T-helper 1 cell treated with Interleukin-12 subunit alpha and Interleukin-12 subunit beta and Interleukin-4 antibody, amounts not matched to agents 30 ng/mL and 1 ng/mL, for 36 hours (primary cell): Measurements from ENCODE around the gene RTN3. TPM values are rescaled to one million over a fixed set of nuclear protein-coding genes. Genes with fewer than 3 reads are reported as not detected.

Experiments
- intact Hi-C: fragments of 100-400 bp; cut with micrococcal nuclease; formaldehyde crosslinking; loops from one replicate; pipeline ENCODE4 v1.15.1; 2024
- total RNA-seq: library from RNA; stranded (reverse); gene quantifications from 2 replicates; pipeline ENCODE4 v1.2.3, GENCODE V29; 2022

RTN3 gene
- total RNA-seq, 1 donor from 2014 or later, result 63.9 TPM

DNA sequence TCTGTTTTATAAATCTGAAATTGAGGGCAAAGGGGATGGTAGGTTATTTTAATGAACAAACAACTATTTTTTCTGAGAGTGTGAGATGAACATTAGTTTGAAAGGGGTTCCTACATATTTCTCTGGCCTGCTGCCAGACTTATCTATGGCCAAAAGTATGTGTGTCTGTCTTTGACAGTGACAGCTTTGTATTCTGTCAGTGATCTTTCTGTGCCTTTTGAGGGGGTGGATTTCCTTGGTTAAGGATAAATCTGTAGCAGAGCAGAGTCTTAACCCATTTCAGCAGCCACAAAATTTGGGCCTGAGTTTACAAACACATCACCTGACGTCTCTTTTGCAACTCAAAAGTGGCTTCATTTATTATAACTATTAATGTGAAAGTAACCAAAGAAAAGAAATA is 56.4 kb downstream of the RTN3 start:
- intact Hi-C loops, result loop anchor here (1.0 kb wide), 5 partner anchors 55 to 702 kb away; partner anchors contain the start of gene ATL3

- intact Hi-C loops, result loop anchor here (1.0 kb wide), 5 partner anchors 57 to 704 kb away; partner anchors contain the start of gene ATL3
These were observed 57.5 kb downstream of the RTN3 start for GRCh38 chr11:63738720-63739360.

- intact Hi-C loops, result loop anchor here (1.0 kb wide), 1 partner anchor 403 kb away; no protein-coding TSS in a partner anchor
These were observed 64.2 kb downstream of the RTN3 start for GRCh38 chr11:63745304-63746170.

DNA sequence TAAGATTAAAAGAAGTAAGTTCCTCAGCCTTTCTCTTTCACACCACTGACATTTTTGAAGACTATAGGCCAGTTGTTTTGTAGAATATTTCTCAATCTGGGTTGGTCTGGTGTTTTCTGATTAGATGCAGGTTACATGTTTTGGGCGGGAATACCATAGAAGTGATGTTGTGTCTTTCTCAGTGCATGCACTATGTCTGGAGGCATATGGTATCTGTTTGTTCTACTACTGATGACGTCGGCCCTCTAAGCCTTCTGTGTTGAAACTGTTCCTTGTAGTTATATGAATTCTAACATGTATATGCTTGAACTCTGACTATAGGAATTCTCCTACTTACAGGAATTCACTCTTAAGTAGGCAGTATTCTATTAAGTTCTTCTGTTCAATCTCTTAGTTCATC is 65.7 kb downstream of the RTN3 start:
- intact Hi-C loops, result no loop called here

- intact Hi-C loops, result no loop called here
These were observed 68.3 kb downstream of the RTN3 start for GRCh38 chr11:63749624-63750023.

- intact Hi-C loops, result no loop called here
These were observed 75.8 kb downstream of the RTN3 start for GRCh38 chr11:63756919-63757761.

GRCh38 chr11:63760487-63761079 is 79.3 kb downstream of the RTN3 start:
- intact Hi-C loops, result no loop called here

GRCh38 chr11:63761188-63761587 is 79.9 kb downstream of the RTN3 start:
- intact Hi-C loops, result no loop called here

GRCh38 chr11:63761931-63762653 is 80.8 kb downstream of the RTN3 start:
- intact Hi-C loops, result no loop called here

- intact Hi-C loops, result no loop called here
These were observed 81.6 kb downstream of the RTN3 start for GRCh38 chr11:63762654-63763495.

GRCh38 chr11:63763496-63764339 is 82.4 kb downstream of the RTN3 start:
- intact Hi-C loops, result no loop called here

- intact Hi-C loops, result no loop called here
These were observed 83.0 kb downstream of the RTN3 start for GRCh38 chr11:63764340-63764678.

DNA sequence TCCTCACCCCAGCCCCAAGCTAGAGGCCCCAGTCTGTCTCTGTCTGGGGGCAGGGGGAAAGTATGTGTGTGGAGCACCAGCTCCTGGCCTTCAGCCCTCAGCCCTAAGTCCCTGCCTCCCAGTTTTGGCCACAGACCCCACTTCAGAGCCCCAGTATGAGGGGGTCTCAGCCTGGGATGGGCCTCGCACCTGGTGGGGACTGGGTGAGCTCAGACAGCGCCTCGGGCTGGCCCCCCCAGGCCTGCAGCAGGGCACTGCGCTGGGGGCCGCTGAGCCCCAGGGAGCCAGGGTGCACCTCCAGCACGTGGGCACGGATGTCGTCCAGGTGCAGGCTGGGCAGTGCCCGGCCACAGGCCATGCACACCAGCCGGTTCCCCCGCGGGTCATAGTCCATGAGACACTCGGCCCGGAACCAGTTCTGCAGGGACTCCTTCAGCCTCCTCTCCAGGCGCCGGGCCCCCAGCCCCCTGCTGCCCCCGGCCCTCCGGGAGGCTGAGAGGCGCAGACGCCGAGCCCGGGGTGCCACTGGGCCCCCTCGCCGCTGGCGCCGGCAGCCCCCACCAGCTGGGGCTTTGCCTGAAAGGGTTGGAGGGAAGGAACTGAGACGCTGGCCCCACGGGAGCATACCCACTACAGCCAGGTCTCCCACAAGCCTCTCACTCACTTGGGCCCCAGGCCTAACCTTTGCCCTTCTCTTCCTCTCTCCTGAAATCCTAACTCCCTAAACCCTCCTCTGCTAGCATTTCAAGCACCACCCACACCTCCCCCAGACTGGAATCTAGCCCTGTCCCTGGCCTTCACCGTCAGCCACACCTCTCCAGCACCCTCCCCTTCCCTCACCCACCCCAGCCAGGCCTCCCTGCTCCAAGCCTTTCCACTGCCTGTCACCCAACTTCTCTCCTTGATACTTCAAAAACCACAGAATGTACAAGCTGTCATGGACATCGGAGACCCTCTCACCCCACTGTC is 83.7 kb downstream of the RTN3 start:
- intact Hi-C loops, result loop anchor here (5.0 kb wide), 3 partner anchors 83 to 883 kb away; partner anchors contain the start of genes OTUB1, RTN3 and SLC3A2

- intact Hi-C loops, result loop anchor here (2.0 to 5.0 kb wide), 4 partner anchors 83 to 883 kb away; partner anchors contain the start of genes OTUB1, RTN3 and SLC3A2
These were observed 84.5 kb downstream of the RTN3 start for GRCh38 chr11:63765688-63766241.

GRCh38 chr11:63766531-63767235 is 85.4 kb downstream of the RTN3 start:
- intact Hi-C loops, result loop anchor here (1.0 to 5.0 kb wide), 8 partner anchors 47 to 884 kb away; partner anchors contain the start of genes COX8A, OTUB1, RTN3 and SLC3A2

GRCh38 chr11:63767267-63767564 is 85.9 kb downstream of the RTN3 start:
- intact Hi-C loops, result loop anchor here (1.0 to 5.0 kb wide), 8 partner anchors 46 to 885 kb away; partner anchors contain the start of genes COX8A, OTUB1, RTN3 and SLC3A2
